Adrenal gland (tissue), 12 donors: Measurements from ENCODE around the gene PPP1R7. TPM values are rescaled to one million over a fixed set of nuclear protein-coding genes. Genes with fewer than 3 reads are reported as not detected.

ENCODE experiments used
- DNase-seq, 7 donors: peaks; one replicate each; pipeline ENCODE4 v3.0.0-alpha.2; 2019 to 2020
- H3K27ac ChIP-seq, 5 donors: fragments of 200-600 bp; sonication (generic) in 4 of 5; 1 replicate in 3 of 5; 2 replicates in 2 of 5; pipeline versions ENCODE4 v1.5.1 to v1.8.0; 2016 to 2020; ENCODE audit warnings: mild to moderate bottlenecking in 1 of 5
- H3K27me3 ChIP-seq: fragments of 200-600 bp; 2 replicates; pipeline ENCODE4 v1.8.0; 2021
- H3K36me3 ChIP-seq, 2 donors: fragments of 200-600 bp; replicated peaks in 1 of 2; 1 replicate in 1 of 2; 2 replicates in 1 of 2; pipeline versions ENCODE4 v1.5.1 to v1.8.0; 2018 to 2022
- H3K4me1 ChIP-seq, 2 donors: fragments of 200-600 bp; replicated peaks in 1 of 2; 1 replicate in 1 of 2; 2 replicates in 1 of 2; pipeline versions ENCODE4 v1.5.1 to v1.8.0; 2018 to 2021
- H3K4me3 ChIP-seq, 4 donors: fragments of 200-600 bp; sonication (generic) in 3 of 4; one replicate each; pipeline ENCODE4 v1.5.1; 2016 to 2018
- H3K9me3 ChIP-seq, 3 donors: fragments of 200-600 bp; sonication (generic) in 1 of 3; replicated peaks in 1 of 3; 1 replicate in 2 of 3; 2 replicates in 1 of 3; pipeline versions ENCODE4 v1.5.1 to v1.8.0; 2016 to 2021
- POLR2A ChIP-seq, 2 donors: fragments of 450-650 bp; IDR thresholded peaks; one replicate each; pipeline ENCODE4 v1.6.1; 2017; ENCODE audit warnings: antibody characterized with exemption in 2 of 2, mild to moderate bottlenecking in 2 of 2, moderate library complexity in 1 of 2
- WGBS, 4 donors: extraction: QIAGEN DNeasy Blood & Tissue Kit in 2 of 4; methylation state at CpG; one replicate each; pipeline versions ENCODE4 v1.1.5 to v1.1.7; 2013 to 2017; 5-methylcytosine and 5-hydroxymethylcytosine counted together
- intact Hi-C, 2 donors: fragments of 100-400 bp; cut with DNase I; formaldehyde crosslinking; loops; one replicate each; pipeline versions ENCODE4 v1.14.1 to v1.15.0; 2022 to 2023
- polyA plus RNA-seq, 3 donors: library from polyadenylated mRNA; stranded (reverse); fragments of 200-250 nt in 2 of 3; fragments of 350-450 nt in 1 of 3; fragmentation: Illumina TruSeq in 1 of 3; extraction: RNeasy Lipid Tissue Mini Kit (QIAGEN cat#74804) in 1 of 3; gene quantifications; one replicate each; pipeline ENCODE4 v1.2.3, GENCODE V29; 2013 to 2014
- total RNA-seq, 9 donors: library from RNA; depleted of rRNA in 4 of 9; stranded (reverse); fragments of >200 nt in 4 of 9; fragments of 120-200 nt in 1 of 9; fragmentation: NEBNext Ultra II Directional in 1 of 9; extraction: Animal tissue kit (Norgen Biotek cat#: 25700) in 1 of 9; gene quantifications; one replicate each; pipeline versions ENCODE4 v1.1.0 to v1.2.4, GENCODE V29; 2013 to 2023
- TF ChIP-seq, protein P1 (sequence below), 6 experiments: fragments of 450-650 bp in 4 of 6; fragments of 200-600 bp in 2 of 6; sonication (generic) in 1 of 6; IDR thresholded peaks; 1 replicate in 5 of 6; 2 replicates in 1 of 6; pipeline versions ENCODE4 v1.5.1 to v1.8.0; 2016 to 2021; ENCODE audit warnings: antibody characterized with exemption in 6 of 6, mild to moderate bottlenecking in 2 of 6, moderate library complexity in 1 of 6
- donor health status: healthy with polysubstance abuse.
- donor health status: Bipolar disorder and iron deficiency.
- donor health status: DM: yes; HTN: yes; CAD: no.
- donor health status: DM: no; HTN: no; CAD: no.
- donor health status: DM: no; HTN: no; CAD: no.
- donor health status: DM: yes; HTN: yes; CAD: no.

PPP1R7 gene
- total and polyA plus RNA-seq, 12 donors: 26.2 to 128 (median 63.1) TPM

DNA sequence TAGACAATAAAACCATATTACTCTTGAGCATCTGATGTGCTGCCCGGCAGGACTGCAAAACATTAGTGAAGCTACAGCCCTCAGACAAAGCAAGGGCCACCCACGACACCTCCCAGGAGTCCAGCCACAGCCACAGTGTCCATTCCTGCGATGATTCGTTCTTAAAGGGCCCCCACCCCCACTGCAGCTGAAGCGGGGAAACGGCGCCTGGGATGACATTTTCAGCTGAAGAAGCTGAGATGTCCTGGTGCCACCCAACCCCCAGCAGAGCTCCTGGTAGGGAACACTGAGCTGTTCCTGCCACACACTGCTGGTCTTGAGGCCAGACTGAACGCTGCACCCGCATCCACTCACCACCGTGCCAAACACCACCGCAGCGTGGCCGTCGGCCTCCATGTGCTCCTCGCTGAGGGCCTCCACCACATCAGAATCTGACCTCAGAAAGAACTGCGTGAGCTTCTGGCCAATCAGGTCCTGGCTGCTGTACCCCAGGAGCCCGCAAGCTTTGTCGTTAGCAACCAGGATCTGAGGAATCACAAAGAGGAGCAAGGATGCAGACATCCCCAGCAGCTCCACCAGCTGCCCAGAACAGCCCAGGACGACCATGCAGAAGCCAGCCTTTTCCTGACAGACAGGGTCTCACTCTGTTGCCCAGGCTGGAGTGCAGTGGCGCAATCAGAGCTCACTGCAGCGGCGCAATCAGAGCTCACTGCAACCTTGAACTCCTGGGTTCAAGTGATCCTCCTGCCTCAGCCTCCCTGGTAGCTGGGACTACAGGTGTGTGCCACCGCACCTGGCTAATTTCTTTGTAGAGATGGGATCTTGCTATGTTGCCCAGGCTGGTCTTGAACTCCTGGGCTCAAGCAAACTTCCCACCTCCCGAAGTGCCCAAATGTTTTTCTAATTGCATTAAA is 10.5 kb upstream of the PPP1R7 start:
- Histone ChIP-seq H3K27ac (no peak overlapping the region), H3K4me3 (no peak overlapping the region), H3K9me3 (no peaks in the 10 kb centered on the region), H3K27me3 (no peaks in the 10 kb centered on the region), H3K36me3 (no peaks in the 10 kb centered on the region), H3K4me1 (no peaks in the 10 kb centered on the region)
- 91 to 97% (median 95%) methylated on average over 11 to 24 of the region's 24 CpGs for WGBS, 4 donors
- DNase-seq: peak in 1 of 7 donors; percentile 2
- TF ChIP-seq POLR2A (IDR thresholded peaks at IDR 0.05): no peak
- TF ChIP-seq, protein P1, sequence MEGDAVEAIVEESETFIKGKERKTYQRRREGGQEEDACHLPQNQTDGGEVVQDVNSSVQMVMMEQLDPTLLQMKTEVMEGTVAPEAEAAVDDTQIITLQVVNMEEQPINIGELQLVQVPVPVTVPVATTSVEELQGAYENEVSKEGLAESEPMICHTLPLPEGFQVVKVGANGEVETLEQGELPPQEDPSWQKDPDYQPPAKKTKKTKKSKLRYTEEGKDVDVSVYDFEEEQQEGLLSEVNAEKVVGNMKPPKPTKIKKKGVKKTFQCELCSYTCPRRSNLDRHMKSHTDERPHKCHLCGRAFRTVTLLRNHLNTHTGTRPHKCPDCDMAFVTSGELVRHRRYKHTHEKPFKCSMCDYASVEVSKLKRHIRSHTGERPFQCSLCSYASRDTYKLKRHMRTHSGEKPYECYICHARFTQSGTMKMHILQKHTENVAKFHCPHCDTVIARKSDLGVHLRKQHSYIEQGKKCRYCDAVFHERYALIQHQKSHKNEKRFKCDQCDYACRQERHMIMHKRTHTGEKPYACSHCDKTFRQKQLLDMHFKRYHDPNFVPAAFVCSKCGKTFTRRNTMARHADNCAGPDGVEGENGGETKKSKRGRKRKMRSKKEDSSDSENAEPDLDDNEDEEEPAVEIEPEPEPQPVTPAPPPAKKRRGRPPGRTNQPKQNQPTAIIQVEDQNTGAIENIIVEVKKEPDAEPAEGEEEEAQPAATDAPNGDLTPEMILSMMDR (IDR thresholded peaks at IDR 0.05): no peak
- intact Hi-C loops: no loop called here

DNA sequence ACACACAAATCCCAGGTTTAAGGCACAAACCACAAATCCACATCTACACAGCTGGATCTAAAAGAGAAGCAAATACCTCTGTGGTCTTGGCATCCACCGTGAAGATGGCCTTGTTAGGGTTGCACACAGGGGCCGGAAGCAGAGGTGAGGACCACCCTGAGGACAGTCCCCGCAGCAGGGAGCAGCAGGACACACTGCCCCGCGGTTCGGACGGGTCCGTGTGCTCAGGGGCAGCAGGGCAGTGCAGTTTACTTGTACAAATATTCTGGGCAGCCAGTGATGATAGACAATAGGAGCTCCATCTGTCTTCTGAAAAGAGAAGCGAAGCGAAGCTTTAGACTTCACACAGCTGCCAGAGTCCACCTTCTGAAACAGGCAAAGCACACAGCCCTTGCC is 9.8 kb upstream of the PPP1R7 start:
- intact Hi-C loops: no loop called here
- Histone ChIP-seq H3K4me1 (no peaks in the 10 kb centered on the region), H3K36me3 (no peaks in the 10 kb centered on the region), H3K4me3 (no peak overlapping the region), H3K27me3 (no peaks in the 10 kb centered on the region), H3K9me3 (no peaks in the 10 kb centered on the region), H3K27ac (no peak overlapping the region)
- 95 to 96% (median 95%) methylated on average over 10 of the region's 10 CpGs for WGBS, 4 donors
- TF ChIP-seq POLR2A (IDR thresholded peaks at IDR 0.05): no peak
- TF ChIP-seq, protein P1 (IDR thresholded peaks at IDR 0.05): no peak
- DNase-seq: no peak

DNA sequence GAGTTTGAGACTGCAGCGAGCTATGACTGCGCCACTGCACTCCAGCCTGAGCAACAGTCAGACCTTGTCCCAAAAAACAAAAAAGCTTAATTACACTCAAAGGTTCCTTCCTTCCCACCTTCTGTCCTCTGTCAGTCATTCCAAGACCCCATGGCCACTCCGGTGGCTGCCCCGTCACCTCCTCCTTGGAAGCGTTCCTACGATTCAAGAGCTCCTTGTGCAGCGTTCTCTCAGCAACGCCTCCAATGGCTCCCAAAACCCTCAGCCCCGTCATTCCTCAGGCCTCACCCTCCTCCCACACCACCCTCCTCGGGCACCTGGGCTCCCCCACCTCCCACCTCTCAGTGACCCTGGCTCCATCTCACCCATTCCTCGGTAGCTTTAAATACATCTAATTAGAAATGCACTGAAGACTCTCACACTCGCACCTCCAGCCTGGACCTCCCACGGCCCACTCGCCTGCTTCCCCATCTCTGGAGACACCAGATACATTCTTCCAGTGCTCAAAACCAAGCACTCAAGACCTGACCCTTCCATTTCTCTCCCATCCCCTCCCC is 9.0 kb upstream of the PPP1R7 start:
- Histone ChIP-seq H3K36me3 (no peaks in the 10 kb centered on the region), H3K9me3 (no peaks in the 10 kb centered on the region), H3K27me3 (no peaks in the 10 kb centered on the region), H3K27ac (no peak overlapping the region), H3K4me3 (no peak overlapping the region), H3K4me1 (no peaks in the 10 kb centered on the region)
- DNase-seq: no peak
- WGBS, 4 donors: 95 to 98% (median 97%) methylated on average over 14 of the region's 14 CpGs
- TF ChIP-seq, protein P1 (IDR thresholded peaks at IDR 0.05): no peak
- no peak for TF ChIP-seq POLR2A (IDR thresholded peaks at IDR 0.05)
- intact Hi-C loops: no loop called here

DNA sequence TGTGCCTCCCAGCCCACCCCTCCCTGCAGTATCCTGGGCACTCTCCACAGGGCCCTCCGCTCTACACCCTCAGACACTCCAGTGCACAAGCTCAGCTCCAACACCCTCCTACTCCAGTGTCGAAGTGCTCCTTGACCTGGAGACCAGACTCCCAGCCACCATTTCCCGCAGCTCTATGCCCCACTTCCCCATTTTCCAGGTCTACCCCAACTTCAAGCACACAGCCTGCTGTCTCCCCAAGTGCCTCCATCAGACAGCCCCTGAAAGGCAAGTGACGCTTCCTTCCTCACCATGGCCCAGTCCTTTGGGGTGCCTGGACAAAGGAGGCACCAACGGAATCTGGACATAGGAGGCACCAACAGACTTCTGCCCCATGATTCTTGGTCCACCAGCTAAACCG is 8.2 kb upstream of the PPP1R7 start:
- Histone ChIP-seq H3K4me3 (no peak overlapping the region), H3K27me3 (no peaks in the 10 kb centered on the region), H3K4me1 (no peaks in the 10 kb centered on the region), H3K27ac (no peak overlapping the region), H3K9me3 (no peaks in the 10 kb centered on the region), H3K36me3 (no peaks in the 10 kb centered on the region)
- intact Hi-C loops: no loop called here
- WGBS, 4 donors: 86 to 100% (median 94%) methylated on average over 4 to 6 of the region's 6 CpGs
- no peak for TF ChIP-seq POLR2A (IDR thresholded peaks at IDR 0.05)
- TF ChIP-seq, protein P1 (IDR thresholded peaks at IDR 0.05): no peak
- DNase-seq: no peak
